ENCODE results near the gene POLR3B.
A peak's percentile ranks its signal among the peaks of the same experiment; 100 is the strongest.

DNA sequence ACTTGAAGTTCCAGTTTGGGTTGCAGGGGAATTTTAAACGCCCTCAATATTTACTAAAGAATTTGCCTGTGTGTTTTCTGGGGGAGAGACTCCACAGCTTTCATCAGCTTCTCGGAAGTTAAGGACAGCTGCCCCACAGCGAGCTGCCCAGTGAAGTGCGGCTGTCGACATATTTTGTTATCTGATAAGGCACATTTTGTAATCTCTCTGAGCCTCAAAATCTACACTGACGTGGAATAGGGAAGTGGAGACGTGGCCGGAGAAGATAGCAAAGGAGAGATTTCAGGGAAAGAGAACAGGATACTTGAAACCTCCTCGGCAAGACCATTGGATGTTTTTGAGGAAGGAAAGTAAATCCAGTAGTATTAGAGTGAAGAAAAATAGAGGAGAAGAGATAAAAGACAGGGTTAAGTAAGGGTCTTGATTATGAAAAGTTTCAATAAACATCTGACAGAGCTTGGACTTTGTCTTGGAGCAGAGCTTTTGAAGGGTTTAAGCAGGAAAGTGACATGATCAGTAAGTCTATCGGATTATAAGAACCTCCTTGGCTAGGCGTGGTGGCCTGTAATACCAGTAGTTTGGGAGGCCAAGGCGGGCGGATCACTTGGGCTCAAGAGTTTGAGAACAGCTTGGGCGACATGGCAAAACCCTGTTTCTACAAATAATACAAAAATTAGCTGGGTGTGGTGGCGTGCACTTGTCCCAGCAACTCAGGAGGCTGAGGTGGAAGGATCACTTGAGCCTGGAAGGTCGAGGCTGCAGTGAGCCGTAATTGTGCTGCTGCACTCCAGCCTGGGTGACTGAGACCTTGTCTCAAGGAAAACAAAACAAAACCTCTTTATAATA, 1.1 kb downstream of the POLR3B start:
- no peak for TF ChIP-seq POLR2A (IDR thresholded peaks at IDR 0.05; ENCODE audit: low read length)
- TF ChIP-seq GATA1 (IDR thresholded peaks at IDR 0.05; ENCODE audit: low read depth, low read length): peak; percentile 44
